ENCODE results near the gene VEGFC.

GRCh38 chr4:176778063-176778462 lies 14.7 kb downstream of the VEGFC start:
- TF ChIP-seq NFRKB (IDR thresholded peaks at IDR 0.05) (no peak), L3MBTL2 (conservative IDR thresholded peaks at IDR 0.05) (no peak)
